HUES48 (cell line): ENCODE measurements around the gene SLC13A3.

Experiments used
- H3K27ac ChIP-seq: one replicate; pipeline ENCODE4 v1.7.0; 2013; ENCODE audit warnings: low read depth, low read length, inconsistent platforms
- H3K27me3 ChIP-seq: 2 replicates; pipeline ENCODE4 v1.6.1; 2013; ENCODE audit warnings: mild to moderate bottlenecking, low read length; ENCODE audit not compliant: control insufficient read depth, insufficient read depth
- H3K36me3 ChIP-seq: 2 replicates; pipeline ENCODE4 v1.6.1; 2013; ENCODE audit warnings: low read length; ENCODE audit not compliant: control insufficient read depth, insufficient read depth
- H3K4me1 ChIP-seq: 2 replicates; pipeline ENCODE4 v1.6.1; 2013; ENCODE audit warnings: mild to moderate bottlenecking, low read length; ENCODE audit not compliant: control insufficient read depth, insufficient read depth
- H3K4me3 ChIP-seq: 2 replicates; pipeline ENCODE4 v1.5.1; 2013; ENCODE audit warnings: mild to moderate bottlenecking, low read depth, low read length
- H3K9ac ChIP-seq: 2 replicates; pipeline ENCODE4 v1.6.1; 2013; ENCODE audit warnings: mild to moderate bottlenecking, low read depth, low read length, moderate library complexity
- H3K9me3 ChIP-seq: 2 replicates; pipeline ENCODE4 v1.6.1; 2013; ENCODE audit warnings: low read length; ENCODE audit not compliant: control insufficient read depth, insufficient read depth

SLC13A3 gene

GRCh38 chr20:46649965-46650542 is 1.2 kb downstream of the SLC13A3 start:
- H3K4me1 ChIP-seq = no peaks in the 10 kb centered on the region
- no peak overlapping the region for H3K27ac ChIP-seq
- H3K9me3 ChIP-seq = no peaks in the 10 kb centered on the region
- no peak overlapping the region for H3K9ac ChIP-seq
- H3K36me3 ChIP-seq = no peaks in the 10 kb centered on the region
- H3K27me3 ChIP-seq = peaks cover 27% of the 10 kb centered on the region
- no peak overlapping the region for H3K4me3 ChIP-seq

DNA sequence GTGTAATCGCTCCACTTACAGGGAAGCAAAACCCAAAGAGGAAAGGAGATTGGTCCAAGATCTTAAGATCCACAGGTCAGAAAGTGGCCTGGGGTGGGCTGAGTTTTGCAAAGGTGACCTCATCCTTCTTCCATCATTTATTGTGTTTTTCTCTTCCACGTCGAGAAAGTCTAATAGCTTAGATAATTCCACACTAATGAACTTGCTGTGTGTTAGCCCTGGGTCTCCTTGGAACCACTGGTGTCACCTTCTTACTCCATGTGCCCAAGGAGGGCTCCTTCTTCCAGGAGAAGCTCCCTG is 1.7 kb downstream of the SLC13A3 start:
- H3K9ac ChIP-seq = no peak overlapping the region
- H3K9me3 ChIP-seq = no peaks in the 10 kb centered on the region
- peaks cover 27% of the 10 kb centered on the region for H3K27me3 ChIP-seq
- H3K4me1 ChIP-seq = no peaks in the 10 kb centered on the region
- H3K4me3 ChIP-seq = no peak overlapping the region
- H3K36me3 ChIP-seq = no peaks in the 10 kb centered on the region
- no peak overlapping the region for H3K27ac ChIP-seq

- Histone ChIP-seq H3K9ac (no peak overlapping the region), H3K4me1 (no peaks in the 10 kb centered on the region), H3K27ac (no peak overlapping the region)
Observed at GRCh38 chr20:46648903-46649649, 2.2 kb downstream of the SLC13A3 start.

GRCh38 chr20:46647469-46647868 is 3.8 kb downstream of the SLC13A3 start:
- H3K27me3 ChIP-seq = peaks cover 27% of the 10 kb centered on the region
- no peak overlapping the region for H3K9ac ChIP-seq
- H3K4me1 ChIP-seq = no peaks in the 10 kb centered on the region
- H3K4me3 ChIP-seq = no peak overlapping the region
- H3K9me3 ChIP-seq = no peaks in the 10 kb centered on the region
- no peaks in the 10 kb centered on the region for H3K36me3 ChIP-seq
- no peak overlapping the region for H3K27ac ChIP-seq

More at GRCh38 chr20:46648903-46649649, 2.2 kb downstream of the SLC13A3 start:
- peaks cover 27% of the 10 kb centered on the region for H3K27me3 ChIP-seq
- H3K36me3 ChIP-seq = no peaks in the 10 kb centered on the region
- H3K4me3 ChIP-seq = no peak overlapping the region
- H3K9me3 ChIP-seq = no peaks in the 10 kb centered on the region

DNA sequence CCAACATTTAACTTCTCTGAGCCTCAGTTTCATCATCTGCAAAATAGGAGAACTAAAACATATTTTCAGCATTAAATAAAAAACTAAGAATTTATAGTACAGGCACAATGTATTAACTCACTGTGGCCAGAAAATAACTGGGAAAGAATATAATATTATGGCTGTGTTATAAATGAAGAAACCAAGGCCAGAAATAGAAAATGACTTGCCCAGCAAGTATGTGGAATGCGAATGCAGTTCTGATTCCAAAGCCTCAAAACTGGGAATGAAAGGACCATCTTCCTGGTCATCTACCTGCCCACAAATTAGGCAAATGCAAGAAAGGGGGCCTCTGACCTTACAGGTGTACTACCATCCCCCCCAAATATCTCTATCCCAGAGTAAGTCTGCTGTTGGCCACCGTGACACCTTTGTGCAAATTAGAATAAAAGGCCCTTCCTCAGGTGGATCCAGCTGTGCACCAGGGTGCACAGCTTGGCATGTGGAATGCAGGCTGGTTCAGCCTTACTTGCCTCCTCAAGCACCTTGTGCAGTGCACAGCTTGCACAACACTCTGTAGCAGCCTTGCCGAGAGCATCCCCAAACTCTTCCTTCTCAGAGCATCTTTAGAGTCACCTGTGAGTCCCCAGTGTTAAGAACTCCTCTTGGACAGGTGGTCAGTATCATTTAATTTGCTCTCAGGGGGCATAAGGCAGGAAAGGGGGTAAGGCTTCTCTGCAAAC is 4.4 kb downstream of the SLC13A3 start:
- H3K9me3 ChIP-seq = no peaks in the 10 kb centered on the region
- no peak overlapping the region for H3K4me3 ChIP-seq
- H3K36me3 ChIP-seq = no peaks in the 10 kb centered on the region
- peaks cover 26% of the 10 kb centered on the region for H3K27me3 ChIP-seq
- H3K27ac ChIP-seq = no peak overlapping the region
- no peak overlapping the region for H3K9ac ChIP-seq
- H3K4me1 ChIP-seq = no peaks in the 10 kb centered on the region

GRCh38 chr20:46646122-46646521 is 5.1 kb downstream of the SLC13A3 start:
- peaks cover 20% of the 10 kb centered on the region for H3K27me3 ChIP-seq
- no peak overlapping the region for H3K9ac ChIP-seq
- H3K9me3 ChIP-seq = no peaks in the 10 kb centered on the region
- H3K4me1 ChIP-seq = no peaks in the 10 kb centered on the region
- no peak overlapping the region for H3K27ac ChIP-seq
- H3K36me3 ChIP-seq = no peaks in the 10 kb centered on the region
- H3K4me3 ChIP-seq = no peak overlapping the region

- H3K36me3 ChIP-seq = no peaks in the 10 kb centered on the region
- no peak overlapping the region for H3K4me3 ChIP-seq
- no peak overlapping the region for H3K27ac ChIP-seq
- H3K4me1 ChIP-seq = peaks cover 7% of the 10 kb centered on the region
- peaks cover 6% of the 10 kb centered on the region for H3K27me3 ChIP-seq
- H3K9me3 ChIP-seq = no peaks in the 10 kb centered on the region
- no peak overlapping the region for H3K9ac ChIP-seq
Observed at GRCh38 chr20:46644733-46645132, 6.5 kb downstream of the SLC13A3 start.

- no peak overlapping the region for H3K27ac ChIP-seq
- no peak overlapping the region for H3K4me3 ChIP-seq
- peaks cover 7% of the 10 kb centered on the region for H3K4me1 ChIP-seq
- H3K9ac ChIP-seq = no peak overlapping the region
- H3K36me3 ChIP-seq = no peaks in the 10 kb centered on the region
- H3K27me3 ChIP-seq = 0 out of 2 replicates have a peak, but pooled peaks cover under 1% of the 10 kb centered on the region
- no peaks in the 10 kb centered on the region for H3K9me3 ChIP-seq
Observed at GRCh38 chr20:46644160-46644559, 7.1 kb downstream of the SLC13A3 start.

DNA sequence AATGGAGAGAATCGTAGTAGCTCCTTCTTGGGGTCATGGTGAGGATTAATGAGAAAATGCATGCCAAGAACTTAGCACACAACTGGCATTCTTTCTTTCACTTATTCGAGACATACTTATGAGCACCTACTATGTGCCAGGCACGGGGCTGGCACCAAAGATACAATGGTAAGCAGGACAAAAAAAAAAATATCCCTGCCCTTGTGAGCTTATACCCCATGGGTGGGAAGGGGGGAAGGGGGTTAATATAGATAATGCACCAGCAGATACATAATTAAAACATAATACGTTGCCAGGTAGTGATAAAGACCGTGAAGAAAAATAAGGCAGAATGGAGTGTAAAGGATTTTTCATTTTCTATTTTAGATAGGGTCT is 8.3 kb downstream of the SLC13A3 start:
- Histone ChIP-seq H3K27me3 (no peaks in the 10 kb centered on the region), H3K9me3 (no peaks in the 10 kb centered on the region), H3K9ac (no peak overlapping the region), H3K4me3 (no peak overlapping the region), H3K27ac (no peak overlapping the region), H3K4me1 (peaks cover 7% of the 10 kb centered on the region), H3K36me3 (no peaks in the 10 kb centered on the region)

GRCh38 chr20:46642265-46642968 is 8.8 kb downstream of the SLC13A3 start:
- no peaks in the 10 kb centered on the region for H3K36me3 ChIP-seq
- H3K9ac ChIP-seq = no peak overlapping the region
- no peak overlapping the region for H3K4me3 ChIP-seq
- no peaks in the 10 kb centered on the region for H3K9me3 ChIP-seq
- H3K27ac ChIP-seq = no peak overlapping the region
- H3K27me3 ChIP-seq = no peaks in the 10 kb centered on the region
- H3K4me1 ChIP-seq = peaks cover 7% of the 10 kb centered on the region

- no peaks in the 10 kb centered on the region for H3K36me3 ChIP-seq
- H3K4me3 ChIP-seq = no peak overlapping the region
- H3K9ac ChIP-seq = no peak overlapping the region
- no peaks in the 10 kb centered on the region for H3K27me3 ChIP-seq
- H3K27ac ChIP-seq = no peak overlapping the region
- H3K9me3 ChIP-seq = no peaks in the 10 kb centered on the region
- peaks cover 7% of the 10 kb centered on the region for H3K4me1 ChIP-seq
Observed at GRCh38 chr20:46641424-46641823, 9.8 kb downstream of the SLC13A3 start.
